Breast epithelium (tissue), 3 donors: Measurements from ENCODE around the gene WNT7B.

Source experiments
- POLR2AphosphoS5 ChIP-seq, 3 donors: sonication (generic); formaldehyde crosslinking; IDR thresholded peaks; one replicate each; pipeline ENCODE4 v1.6.1; 2017; ENCODE audit warnings: antibody characterized with exemption in 3 of 3
- TF ChIP-seq, protein P1 (sequence below), 3 donors: fragments of 450-650 bp; IDR thresholded peaks; one replicate each; pipeline ENCODE4 v1.5.1; 2016 to 2017; ENCODE audit warnings: antibody characterized with exemption in 3 of 3, mild to moderate bottlenecking in 3 of 3, moderate library complexity in 3 of 3

DNA sequence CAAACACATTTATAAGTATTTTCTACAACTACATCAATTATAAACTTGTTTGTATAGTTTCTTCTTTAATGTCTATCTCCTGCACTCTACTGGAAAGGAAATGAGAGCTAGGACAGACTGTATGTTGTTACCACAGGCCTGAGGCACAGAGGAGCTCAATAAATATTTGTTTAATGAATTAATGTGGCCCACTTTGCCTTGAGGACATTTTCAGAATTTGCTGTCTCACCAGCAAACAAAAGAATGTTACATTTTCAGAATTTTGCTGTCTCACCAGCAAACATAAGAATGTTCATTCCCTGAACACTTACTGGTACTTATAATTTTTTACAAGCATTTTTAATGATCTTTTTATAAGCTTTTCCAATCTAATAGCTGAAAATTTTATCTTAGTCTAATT, 41.9 kb upstream of the WNT7B start:
- TF ChIP-seq, protein P1, sequence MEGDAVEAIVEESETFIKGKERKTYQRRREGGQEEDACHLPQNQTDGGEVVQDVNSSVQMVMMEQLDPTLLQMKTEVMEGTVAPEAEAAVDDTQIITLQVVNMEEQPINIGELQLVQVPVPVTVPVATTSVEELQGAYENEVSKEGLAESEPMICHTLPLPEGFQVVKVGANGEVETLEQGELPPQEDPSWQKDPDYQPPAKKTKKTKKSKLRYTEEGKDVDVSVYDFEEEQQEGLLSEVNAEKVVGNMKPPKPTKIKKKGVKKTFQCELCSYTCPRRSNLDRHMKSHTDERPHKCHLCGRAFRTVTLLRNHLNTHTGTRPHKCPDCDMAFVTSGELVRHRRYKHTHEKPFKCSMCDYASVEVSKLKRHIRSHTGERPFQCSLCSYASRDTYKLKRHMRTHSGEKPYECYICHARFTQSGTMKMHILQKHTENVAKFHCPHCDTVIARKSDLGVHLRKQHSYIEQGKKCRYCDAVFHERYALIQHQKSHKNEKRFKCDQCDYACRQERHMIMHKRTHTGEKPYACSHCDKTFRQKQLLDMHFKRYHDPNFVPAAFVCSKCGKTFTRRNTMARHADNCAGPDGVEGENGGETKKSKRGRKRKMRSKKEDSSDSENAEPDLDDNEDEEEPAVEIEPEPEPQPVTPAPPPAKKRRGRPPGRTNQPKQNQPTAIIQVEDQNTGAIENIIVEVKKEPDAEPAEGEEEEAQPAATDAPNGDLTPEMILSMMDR (IDR thresholded peaks at IDR 0.05), result no peak
- TF ChIP-seq POLR2AphosphoS5 (IDR thresholded peaks at IDR 0.05), result no peak
